Colonic mucosa (tissue), 4 donors: Measurements from ENCODE around the gene CEMIP. TPM values are rescaled to one million over a fixed set of nuclear protein-coding genes. Genes with fewer than 3 reads are reported as not detected.

ENCODE experiments used
- DNase-seq: peaks from one replicate; pipeline ENCODE4 v3.0.0-alpha.2; 2020
- H3K27ac ChIP-seq: fragments of 200-600 bp; one replicate; pipeline ENCODE4 v1.8.0; 2021
- H3K27me3 ChIP-seq: fragments of 200-600 bp; one replicate; pipeline ENCODE4 v1.8.0; 2021
- H3K36me3 ChIP-seq: fragments of 200-600 bp; one replicate; pipeline ENCODE4 v1.8.0; 2021
- H3K4me1 ChIP-seq: fragments of 200-600 bp; one replicate; pipeline ENCODE4 v1.8.0; 2021; ENCODE audit warnings: mild to moderate bottlenecking
- H3K4me3 ChIP-seq: fragments of 200-600 bp; one replicate; pipeline ENCODE4 v1.8.0; 2021
- H3K9ac ChIP-seq, 2 donors: one replicate each; pipeline ENCODE4 v1.7.0; 2013; ENCODE audit warnings: control low read depth in 2 of 2, low read depth in 2 of 2, low read length in 2 of 2
- H3K9me3 ChIP-seq: fragments of 200-600 bp; one replicate; pipeline ENCODE4 v1.8.0; 2021
- intact Hi-C: fragments of 100-400 bp; cut with DNase I; formaldehyde crosslinking; loops from one replicate; pipeline ENCODE4 v1.14.1; 2022
- total RNA-seq, 2 donors: library from RNA; stranded (reverse); fragmentation: NEBNext Ultra II Directional in 1 of 2; extraction: Animal tissue kit (Norgen Biotek cat#: 25700) in 1 of 2; gene quantifications; one replicate each; pipeline ENCODE4 v1.2.1, GENCODE V29; 2021
- TF ChIP-seq, protein P1 (sequence below): fragments of 200-600 bp; IDR thresholded peaks from one replicate; pipeline ENCODE4 v1.8.0; 2022; ENCODE audit warnings: antibody characterized with exemption, mild to moderate bottlenecking
- donor health status: healthy.
- donor health status: DM: no; HTN: no; CAD: no.
- donor health status: DM: no; HTN: no; CAD: no.

CEMIP gene
- total RNA-seq, 2 donors from 2014 or later: 2.1 to 2.9 TPM

DNA sequence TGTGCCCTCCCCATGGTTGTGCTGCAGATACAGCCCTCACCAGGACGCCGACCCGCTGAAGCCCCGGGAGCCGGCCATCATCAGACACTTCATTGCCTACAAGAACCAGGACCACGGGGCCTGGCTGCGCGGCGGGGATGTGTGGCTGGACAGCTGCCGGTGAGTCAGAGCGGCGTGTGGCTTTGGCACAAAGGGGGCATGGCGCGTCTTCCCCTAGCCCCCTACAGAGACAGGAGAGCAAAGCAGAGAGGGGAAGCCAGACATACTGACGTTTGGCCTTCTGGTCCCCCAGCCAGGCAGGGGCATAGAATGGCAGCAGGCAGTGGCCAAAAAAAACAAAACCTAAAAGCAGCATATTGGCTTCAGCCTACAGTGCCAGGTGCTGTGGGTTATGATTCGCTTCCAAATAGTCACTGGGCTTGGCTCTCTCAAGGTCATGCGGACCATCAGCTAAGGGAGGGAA, 146.5 kb downstream of the CEMIP start:
- Histone ChIP-seq H3K4me3 (no peak overlapping the region), H3K36me3 (no peaks in the 10 kb centered on the region), H3K27me3 (no peaks in the 10 kb centered on the region), H3K9ac (no peak overlapping the region), H3K27ac (no peak overlapping the region), H3K4me1 (no peaks in the 10 kb centered on the region), H3K9me3 (no peaks in the 10 kb centered on the region)
- no peak for DNase-seq
- intact Hi-C loops: no loop called here
- TF ChIP-seq, protein P1, sequence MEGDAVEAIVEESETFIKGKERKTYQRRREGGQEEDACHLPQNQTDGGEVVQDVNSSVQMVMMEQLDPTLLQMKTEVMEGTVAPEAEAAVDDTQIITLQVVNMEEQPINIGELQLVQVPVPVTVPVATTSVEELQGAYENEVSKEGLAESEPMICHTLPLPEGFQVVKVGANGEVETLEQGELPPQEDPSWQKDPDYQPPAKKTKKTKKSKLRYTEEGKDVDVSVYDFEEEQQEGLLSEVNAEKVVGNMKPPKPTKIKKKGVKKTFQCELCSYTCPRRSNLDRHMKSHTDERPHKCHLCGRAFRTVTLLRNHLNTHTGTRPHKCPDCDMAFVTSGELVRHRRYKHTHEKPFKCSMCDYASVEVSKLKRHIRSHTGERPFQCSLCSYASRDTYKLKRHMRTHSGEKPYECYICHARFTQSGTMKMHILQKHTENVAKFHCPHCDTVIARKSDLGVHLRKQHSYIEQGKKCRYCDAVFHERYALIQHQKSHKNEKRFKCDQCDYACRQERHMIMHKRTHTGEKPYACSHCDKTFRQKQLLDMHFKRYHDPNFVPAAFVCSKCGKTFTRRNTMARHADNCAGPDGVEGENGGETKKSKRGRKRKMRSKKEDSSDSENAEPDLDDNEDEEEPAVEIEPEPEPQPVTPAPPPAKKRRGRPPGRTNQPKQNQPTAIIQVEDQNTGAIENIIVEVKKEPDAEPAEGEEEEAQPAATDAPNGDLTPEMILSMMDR: no peak

- TF ChIP-seq, protein P1: no peak
Measured at GRCh38 chr15:80926126-80926525, 147.0 kb downstream of the CEMIP start.

DNA sequence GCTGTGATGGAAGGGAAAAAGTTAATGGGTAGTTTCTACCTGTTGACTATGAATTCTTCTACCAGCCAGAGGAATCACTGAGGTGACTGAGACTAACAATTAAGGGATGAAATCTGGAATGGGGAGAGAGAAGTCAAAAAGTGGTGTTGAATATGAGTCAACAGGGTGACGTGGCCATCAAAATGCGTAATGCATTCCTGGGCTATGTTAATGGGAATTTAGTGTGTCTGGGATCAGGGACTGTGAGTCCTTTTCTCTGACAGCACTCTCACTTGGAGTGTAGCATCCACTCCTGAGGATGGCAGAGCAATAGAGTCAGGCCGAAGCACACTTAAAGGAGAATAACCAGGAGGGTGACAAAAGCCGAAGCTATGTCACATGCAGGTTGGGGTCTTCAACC, 150.1 kb downstream of the CEMIP start:
- no peak for DNase-seq
- Histone ChIP-seq H3K27ac (no peak overlapping the region), H3K4me1 (no peaks in the 10 kb centered on the region), H3K27me3 (no peaks in the 10 kb centered on the region), H3K9me3 (no peaks in the 10 kb centered on the region), H3K36me3 (no peaks in the 10 kb centered on the region), H3K4me3 (no peak overlapping the region), H3K9ac (no peak overlapping the region)
- TF ChIP-seq, protein P1: no peak
- intact Hi-C loops: no loop called here

More at GRCh38 chr15:80926126-80926525, 147.0 kb downstream of the CEMIP start:
- H3K4me3 ChIP-seq: no peak overlapping the region
- intact Hi-C loops: no loop called here
- H3K27me3 ChIP-seq: no peaks in the 10 kb centered on the region
- H3K27ac ChIP-seq: no peak overlapping the region
- H3K9ac ChIP-seq: no peak overlapping the region
- DNase-seq: no peak
- H3K9me3 ChIP-seq: no peaks in the 10 kb centered on the region
- no peaks in the 10 kb centered on the region for H3K36me3 ChIP-seq
- H3K4me1 ChIP-seq: no peaks in the 10 kb centered on the region

DNA sequence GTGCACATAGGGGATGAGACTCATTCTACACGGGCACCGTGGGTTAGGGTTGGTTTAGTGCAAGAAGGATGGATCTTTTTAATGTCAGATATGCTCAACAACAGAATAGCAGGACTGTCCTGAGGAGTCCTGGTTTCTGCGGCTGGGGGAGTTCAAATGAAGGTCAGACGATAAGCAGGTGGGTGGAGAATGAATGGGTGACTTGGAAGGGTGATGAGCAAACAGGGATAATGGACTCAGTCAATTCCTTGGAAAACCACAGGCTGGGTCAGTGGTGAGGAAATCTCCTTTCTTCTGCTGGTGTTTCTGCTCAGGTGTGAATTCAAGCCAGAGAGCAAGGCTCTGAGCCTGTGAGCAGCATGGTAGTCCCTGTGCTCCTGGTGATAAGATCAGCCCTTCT, 150.5 kb downstream of the CEMIP start:
- DNase-seq: no peak
- H3K9ac ChIP-seq: no peak overlapping the region
- no peaks in the 10 kb centered on the region for H3K9me3 ChIP-seq
- no peaks in the 10 kb centered on the region for H3K36me3 ChIP-seq
- no peaks in the 10 kb centered on the region for H3K4me1 ChIP-seq
- H3K4me3 ChIP-seq: no peak overlapping the region
- intact Hi-C loops: no loop called here
- no peaks in the 10 kb centered on the region for H3K27me3 ChIP-seq
- no peak overlapping the region for H3K27ac ChIP-seq
- TF ChIP-seq, protein P1: no peak

DNA sequence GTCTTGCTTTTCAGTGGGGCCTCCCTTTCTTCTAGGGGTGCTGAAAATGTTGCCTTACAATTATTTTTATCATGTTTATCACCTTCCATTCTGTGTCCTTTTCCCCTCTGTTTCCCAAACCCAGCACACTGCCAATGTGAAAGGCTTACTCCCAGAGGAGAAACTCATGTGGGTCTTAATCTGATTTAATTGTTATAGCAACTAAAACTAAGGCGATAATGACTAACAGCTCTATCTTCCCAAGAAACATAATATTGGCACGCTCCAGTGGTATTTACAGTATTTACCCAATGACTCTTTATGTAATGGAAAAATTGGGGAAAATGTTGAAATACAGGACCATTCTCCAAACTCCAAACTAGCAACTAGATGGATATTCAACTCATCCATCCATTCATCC, 152.0 kb downstream of the CEMIP start:
- Histone ChIP-seq H3K27me3 (no peaks in the 10 kb centered on the region), H3K36me3 (no peaks in the 10 kb centered on the region), H3K4me1 (no peaks in the 10 kb centered on the region), H3K9ac (no peak overlapping the region), H3K27ac (no peak overlapping the region), H3K9me3 (no peaks in the 10 kb centered on the region), H3K4me3 (no peak overlapping the region)
- TF ChIP-seq, protein P1: no peak
- intact Hi-C loops: no loop called here
- no peak for DNase-seq
